GM12878 (cell line): ENCODE measurements around the gene THNSL1. TPM values are rescaled to one million over a fixed set of nuclear protein-coding genes. Genes with fewer than 3 reads are reported as not detected.

ENCODE experiments used
- ATAC-seq: fragments of 200-7000 bp; cut with Tn5 transposase; 3 replicates; pipeline ENCODE4 v1.9.1; 2020; ENCODE audit warnings: mild to moderate bottlenecking, moderate library complexity
- Bru-seq: library from RNA; stranded (reverse); fragments of 400-500 nt; gene quantifications from one replicate; lab custom pipeline; 2021; lab: Mats Ljungman, UMichigan
- BruChase-seq, 2 experiments: library from RNA; stranded (reverse); fragments of 400-500 nt; gene quantifications; one replicate each; lab custom pipeline; 2021; lab: Mats Ljungman, UMichigan
- BruUV-seq: library from RNA; stranded (reverse); fragments of 400-500 nt; replicated peaks from 2 replicates; lab custom pipeline; 2021; lab: Mats Ljungman, UMichigan
- CTCF ChIA-PET: fragments of 300-600 bp; sonication (Branson Sonifier 250); formaldehyde crosslinking; extraction: SDS; loops from one replicate; lab custom pipeline; 2021; ENCODE audit warnings: inconsistent platforms; lab: Yijun Ruan, JAX
- POLR2A ChIA-PET: fragments of 350-600 bp; formaldehyde crosslinking; extraction: SDS; loops from one replicate; lab custom pipeline; 2021; ENCODE audit warnings: inconsistent platforms; lab: Charles Lee
- RAD21 ChIA-PET: fragments of 300-600 bp; sonication (Branson Sonifier 250); formaldehyde crosslinking; loops from one replicate; lab custom pipeline; 2023; ENCODE audit warnings: antibody characterized with exemption; ENCODE audit not compliant: unreplicated experiment; lab: Charles Lee
- SMC1A ChIA-PET: fragments of 300-600 bp; sonication (Branson Sonifier 250); formaldehyde crosslinking; loops from one replicate; lab custom pipeline; 2023; ENCODE audit not compliant: unreplicated experiment, uncharacterized antibody; lab: Charles Lee
- DNase-seq: peaks from one replicate; pipeline ENCODE4 v3.0.0-alpha.2; 2011; ENCODE audit warnings: low read depth, low spot score
- FAIRE-seq: peaks from 3 replicates; lab custom pipeline; 2011; peaks lifted over from hg19 to GRCh38; lab: Jason Lieb, UNC
- H2AFZ ChIP-seq: 2 replicates; pipeline ENCODE4 v1.6.0; 2011; ENCODE audit warnings: low read depth, low read length, control low read depth; ENCODE audit not compliant: control insufficient read depth
- H3K27ac ChIP-seq: 2 replicates; pipeline ENCODE4 v1.5.1; 2011; ENCODE audit warnings: control low read depth; ENCODE audit not compliant: control insufficient read depth, insufficient read depth
- H3K27me3 ChIP-seq, 2 experiments: replicated peaks in 1 of 2; 2 replicates each; pipeline versions ENCODE4 v1.6.0 to v1.6.1; 2011; ENCODE audit warnings: low read length in 1 of 2; ENCODE audit not compliant: control insufficient read depth in 2 of 2, insufficient read depth in 2 of 2
- H3K36me3 ChIP-seq, 2 experiments: 2 replicates each; pipeline ENCODE4 v1.5.1; 2011; ENCODE audit warnings: low read length in 1 of 2; ENCODE audit not compliant: control insufficient read depth in 2 of 2, insufficient read depth in 2 of 2
- H3K4me1 ChIP-seq: 2 replicates; pipeline ENCODE4 v1.6.1; 2011; ENCODE audit warnings: mild to moderate bottlenecking, low read length, moderate library complexity, mixed read lengths; ENCODE audit not compliant: control insufficient read depth, insufficient read depth
- H3K4me2 ChIP-seq: 2 replicates; pipeline ENCODE4 v1.6.0; 2011; ENCODE audit warnings: control low read depth; ENCODE audit not compliant: control insufficient read depth, insufficient read depth
- H3K4me3 ChIP-seq: fragments of 200-600 bp; sonication (generic); 2 replicates; pipeline ENCODE4 v1.5.1; 2016
- H3K79me2 ChIP-seq: 2 replicates; pipeline ENCODE4 v1.6.0; 2011; ENCODE audit warnings: low read length; ENCODE audit not compliant: control insufficient read depth, insufficient read depth
- H3K9ac ChIP-seq: 2 replicates; pipeline ENCODE4 v1.8.0; 2011; ENCODE audit warnings: low read length, control low read depth, mixed read lengths; ENCODE audit not compliant: control insufficient read depth, insufficient read depth
- H3K9me3 ChIP-seq: replicated peaks from 3 replicates; pipeline ENCODE4 v1.5.1; 2011; ENCODE audit warnings: mild to moderate bottlenecking, low read length; ENCODE audit not compliant: control insufficient read depth, insufficient read depth
- H4K20me1 ChIP-seq: 2 replicates; pipeline ENCODE4 v1.6.0; 2011; ENCODE audit not compliant: control insufficient read depth, insufficient read depth
- BACH1 ChIP-seq: fragments of 450-650 bp; IDR thresholded peaks from 2 replicates; pipeline ENCODE4 v1.6.1; 2017; ENCODE audit warnings: mild to moderate bottlenecking, borderline replicate concordance
- CBFB ChIP-seq: IDR thresholded peaks from 2 replicates; pipeline ENCODE4 v1.6.1; 2016; ENCODE audit warnings: antibody characterized with exemption, low read depth
- CHD2 ChIP-seq: IDR thresholded peaks from 2 replicates; pipeline ENCODE4 v1.6.1; 2011; ENCODE audit warnings: low read depth, low read length, improper control_type of control experiment, borderline replicate concordance
- MXI1 ChIP-seq: fragments of 150-350 bp; IDR thresholded peaks from 2 replicates; pipeline ENCODE4 v1.6.1; 2011; ENCODE audit warnings: low read depth, mild to moderate bottlenecking, inconsistent platforms, low read length, improper control_type of control experiment
- NFXL1 ChIP-seq: fragments of 450-650 bp; IDR thresholded peaks from 2 replicates; pipeline ENCODE4 v1.6.1; 2017; ENCODE audit warnings: antibody characterized with exemption, mild to moderate bottlenecking, borderline replicate concordance
- NRF1 ChIP-seq: conservative IDR thresholded peaks from 2 replicates; pipeline ENCODE4 v1.6.1; 2011; ENCODE audit warnings: mild to moderate bottlenecking, low read depth, low read length, improper control_type of control experiment
- SREBF2 ChIP-seq: IDR thresholded peaks from 2 replicates; pipeline ENCODE4 v1.6.1; 2012; ENCODE audit warnings: mild to moderate bottlenecking, low read length
- TAF1 ChIP-seq: IDR thresholded peaks from 2 replicates; pipeline ENCODE4 v1.6.1; 2011; ENCODE audit warnings: mild to moderate bottlenecking, low read depth, low read length, borderline replicate concordance
- TCF12 ChIP-seq: IDR thresholded peaks from 2 replicates; pipeline ENCODE4 v1.6.1; 2011; ENCODE audit warnings: low read depth, mild to moderate bottlenecking, low read length
- ZBTB33 ChIP-seq: fragments of 450-650 bp; IDR thresholded peaks from 2 replicates; pipeline ENCODE4 v1.6.1; 2017; ENCODE audit warnings: mild to moderate bottlenecking
- ZNF687 ChIP-seq: fragments of 450-650 bp; IDR thresholded peaks from 2 replicates; pipeline ENCODE4 v1.6.1; 2017; ENCODE audit warnings: mild to moderate bottlenecking, moderate library complexity
- ZSCAN29 ChIP-seq: fragments of 450-650 bp; IDR thresholded peaks from 2 replicates; pipeline ENCODE4 v1.6.1; 2017; ENCODE audit warnings: mild to moderate bottlenecking, moderate library complexity
- WGBS: methylation state at CpG from one replicate; pipeline ENCODE4 v1.1.6; 2016; ENCODE audit warnings: low lambda C conversion rate; ENCODE audit not compliant: insufficient replicate concordance, insufficient coverage; ENCODE audit errors: missing lambda C conversion rate; 5-methylcytosine and 5-hydroxymethylcytosine counted together
- in situ Hi-C: fragments of 300-500 bp; cut with MboI; formaldehyde crosslinking; loops from 9 replicates; pipeline ENCODE4 v1.14.3; 2018; ENCODE audit warnings: mixed read lengths
- intact Hi-C: fragments of 100-400 bp; cut with micrococcal nuclease; formaldehyde crosslinking; loops from one replicate; pipeline ENCODE4 v1.14.2; 2022; ENCODE audit not compliant: unreplicated experiment
- long read RNA-seq, 2 experiments: library from polyadenylated mRNA; unstranded; transcript quantifications; one replicate each; pipeline ENCODE4 v2.0.0, GENCODE V29; 2019 to 2020
- polyA minus RNA-seq, 3 experiments: library from RNA; depleted of rRNA, polyadenylated mRNA; stranded (reverse); fragments of >200 nt; gene quantifications; 2 replicates each; pipeline ENCODE4 v1.2.3, GENCODE V29; 2011
- polyA plus RNA-seq, 11 experiments: library from polyadenylated mRNA; depleted of rRNA in 4 of 11; unstranded in 6 of 11; stranded (reverse) in 5 of 11; fragments of >200 nt; fragmentation: Nextera tagmentation in 4 of 11; fragmentation: Illumina TruSeq in 1 of 11; extraction: Ambion mirVana in 4 of 11; extraction: Trizol in 1 of 11; gene quantifications; 1 replicate in 1 of 11; 2 replicates in 10 of 11; pipeline versions ENCODE4 v1.2.1 to v1.2.3, GENCODE V29; 2011 to 2016; ENCODE audit warnings: inconsistent platforms in 2 of 11, missing spikeins in 2 of 11, low read depth in 1 of 11
- total RNA-seq, 4 experiments: library from RNA; depleted of rRNA in 3 of 4; stranded (reverse); fragments of >200 nt in 3 of 4; fragmentation: Illumina TruSeq in 1 of 4; extraction: Trizol in 1 of 4; gene quantifications; 2 replicates each; pipeline versions ENCODE4 v1.2.1 to v1.2.3, GENCODE V29; 2013 to 2021

Gene THNSL1
- total RNA-seq (2013; cell fraction: nucleolus; rRNA removed), result 4.5 and 5.5 TPM in 2 replicates
- total RNA-seq (2014; rRNA removed), result 4.2 and 5.7 TPM in 2 replicates
- total RNA-seq (2014; rRNA removed; fragmentation: Illumina TruSeq; extraction: Trizol), result 7.8 and 8.1 TPM in 2 replicates
- 6.1 and 6.3 TPM in 2 replicates for total RNA-seq (2021)
- polyA plus RNA-seq (2011; ENCODE audit: low read depth), result 2.4 TPM
- 4.3 and 7.2 TPM in 2 replicates for polyA plus RNA-seq (2011; rRNA removed)
- polyA plus RNA-seq (2011; cell fraction: cytosol; rRNA removed), result 1.3 and 1.7 TPM in 2 replicates
- polyA plus RNA-seq (2011; cell fraction: nucleus; rRNA removed), result 1.7 and 2.1 TPM in 2 replicates
- polyA plus RNA-seq (2012), result 2.4 and 4.5 TPM in 2 replicates
- 7.5 and 11.6 TPM in 2 replicates for polyA plus RNA-seq (2014; fragmentation: Illumina TruSeq; extraction: Trizol)
- 1 to 10 TPM; 5.8 to 6.1 TPM for polyA plus RNA-seq (2014; fragmentation: Nextera tagmentation; extraction: Ambion mirVana)
- 4.6 and 5.7 TPM in 2 replicates for polyA plus RNA-seq (2014; rRNA removed)
- 10 to 100 TPM; 16.7 to 17.5 TPM for polyA plus RNA-seq (2016; fragmentation: Nextera tagmentation; extraction: Ambion mirVana)
- polyA minus RNA-seq (2011; rRNA and poly(A)+ RNA removed), result 2.4 and 3.2 TPM in 2 replicates
- polyA minus RNA-seq (2011; cell fraction: cytosol; rRNA and poly(A)+ RNA removed), result 0.94 and 1.5 TPM in 2 replicates
- 0.86 and 1.1 TPM in 2 replicates for polyA minus RNA-seq (2011; cell fraction: nucleus; rRNA and poly(A)+ RNA removed)
- Bru-seq, nascent RNA, result percentile 56 among the genes with signal in this experiment
- percentile 61 among the genes with signal in this experiment for BruChase-seq, experiment 1, labeled RNA remaining after a 6-hour chase
- BruChase-seq, experiment 2, labeled RNA remaining after a 2-hour chase, result percentile 71 among the genes with signal in this experiment
- long read RNA-seq, experiment 1, partial matches to known transcripts, result 0 of 6 reads
- long read RNA-seq, experiment 1, other reads (novel, unspliced or antisense), result 2 of 6 reads
- long read RNA-seq, experiment 2, transcript THNSL1-202 (3 exons, 3,788 nt), result minor isoform, 18 of 56 reads
- long read RNA-seq, experiment 2, transcript THNSL1-201 (3 exons, 3,691 nt), result major isoform, 28 of 56 reads
- long read RNA-seq, experiment 2, partial matches to known transcripts, result 3 of 56 reads
- long read RNA-seq, experiment 2, other reads (novel, unspliced or antisense), result 7 of 56 reads

- WGBS, result under 1% methylated on average over 61 of the region's 69 CpGs
- Histone ChIP-seq H3K4me1 (peaks cover 4% of the 10 kb centered on the region), H4K20me1 (no peaks in the 10 kb centered on the region), H2AFZ (peak within 1 kb of the TSS; percentile 94), H3K9ac (peak within 1 kb of the TSS; percentile 86), H3K27ac (peak within 1 kb of the TSS; percentile 80), H3K9me3 (no peaks in the 10 kb centered on the region; the same call in 2 of the 3 replicates), H3K27me3 (no peaks in the 10 kb centered on the region), H3K4me2 (peak within 1 kb of the TSS; percentile 83), H3K36me3 (no peaks in the 10 kb centered on the region), H3K79me2 (no peaks in the 10 kb centered on the region; the same call in 1 of the 2 replicates), H3K4me3 (peak within 1 kb of the TSS; percentile 81)
- in situ Hi-C loops (no loop called here), intact Hi-C loops (loop anchor here (10.0 kb wide), 2 partner anchors 58 to 292 kb away; partner anchors contain the start of gene ARHGAP21)
- SMC1A ChIA-PET, result interaction anchor here (0.7 to 1.3 kb wide), 6 partner anchors 11 to 93 kb away, joined by 3 to 6 read pairs (median 4); no protein-coding TSS in a partner anchor
- CTCF ChIA-PET, result interaction anchor here (0.8 to 1.1 kb wide), 6 partner anchors 9 to 399 kb away, joined by 3 to 4 read pairs (median 3); no protein-coding TSS in a partner anchor
- FAIRE-seq (peak; percentile 49), DNase-seq (peak; percentile 90), ATAC-seq (peak; percentile 98)
- RAD21 ChIA-PET, result interaction anchor here (0.7 to 1.6 kb wide), 7 partner anchors 20 to 398 kb away, joined by 3 to 12 read pairs (median 5); partner anchors contain the start of gene PRTFDC1
- POLR2A ChIA-PET, result interaction anchor here (0.7 to 1.4 kb wide), 5 partner anchors 50 to 809 kb away, joined by 3 to 4 read pairs (median 3); no protein-coding TSS in a partner anchor
- no TSS peak for BruUV-seq
- TF ChIP-seq ZNF687 (peak; percentile 81), CBFB (peak; percentile 46; the same call in 1 of the 2 replicates), NRF1 (peak; percentile 44), MXI1 (peak; percentile 83), ZBTB33 (peak; percentile 74), SREBF2 (no peak), BACH1 (peak; percentile 47; the same call in 1 of the 2 replicates), TAF1 (peak; percentile 56), TCF12 (0 out of 2 replicates have a peak, but pooled peaks have one; percentile 31), ZSCAN29 (no peak), NFXL1 (no peak), CHD2 (0 out of 2 replicates have a peak, but pooled peaks have one; percentile 5)
These were observed at the start of gene THNSL1 for GRCh38 chr10:25016376-25017153. THNSL1 (plus strand) TSS chr10:25016612; CDS start chr10:25023224, 6,612 bp downstream.
